ENCODE measurements around the gene UNKL.

Gene UNKL

GRCh38 chr16:1450218-1450617 is 35.7 kb upstream of the UNKL start:
- H3K79me2 ChIP-seq: no peaks in the 10 kb centered on the region
- TF ChIP-seq CTCF (IDR thresholded peaks at IDR 0.05): no peak
- H3K9ac ChIP-seq: no peak overlapping the region
- H3K4me1 ChIP-seq: no peaks in the 10 kb centered on the region
- no peak overlapping the region for H2AFZ ChIP-seq
- H3K9me3 ChIP-seq (ENCODE audit: control insufficient read depth, low read length): no peaks in the 10 kb centered on the region
- H3K36me3 ChIP-seq (ENCODE audit: control insufficient read depth, insufficient read depth, low read length): no peaks in the 10 kb centered on the region
- H3K27ac ChIP-seq: no peak overlapping the region
- no peak overlapping the region for H3K4me2 ChIP-seq (ENCODE audit: low read length)
- no peaks in the 10 kb centered on the region for H3K27me3 ChIP-seq (ENCODE audit: control insufficient read depth, insufficient read depth, low read length)
- H3K4me3 ChIP-seq (ENCODE audit: low read depth, low read length): no peak overlapping the region

GRCh38 chr16:1449201-1449788 is 34.8 kb upstream of the UNKL start:
- Histone ChIP-seq H3K27me3 (ENCODE audit: control insufficient read depth, insufficient read depth, low read length) (no peaks in the 10 kb centered on the region), H3K4me2 (ENCODE audit: low read length) (no peak overlapping the region), H3K4me3 (ENCODE audit: low read depth, low read length) (no peak overlapping the region), H3K79me2 (no peaks in the 10 kb centered on the region), H2AFZ (no peak overlapping the region), H3K9me3 (ENCODE audit: control insufficient read depth, low read length) (no peaks in the 10 kb centered on the region), H3K4me1 (no peaks in the 10 kb centered on the region), H3K9ac (no peak overlapping the region), H3K27ac (no peak overlapping the region), H3K36me3 (ENCODE audit: control insufficient read depth, insufficient read depth, low read length) (no peaks in the 10 kb centered on the region)
- no peak for TF ChIP-seq CTCF (IDR thresholded peaks at IDR 0.05)

- H3K27ac ChIP-seq: no peak overlapping the region
- H2AFZ ChIP-seq: no peak overlapping the region
- H3K79me2 ChIP-seq: no peaks in the 10 kb centered on the region
- H3K27me3 ChIP-seq (ENCODE audit: control insufficient read depth, insufficient read depth, low read length): no peaks in the 10 kb centered on the region
- H3K9me3 ChIP-seq (ENCODE audit: control insufficient read depth, low read length): no peaks in the 10 kb centered on the region
- no peak overlapping the region for H3K9ac ChIP-seq
- no peaks in the 10 kb centered on the region for H3K4me1 ChIP-seq
- TF ChIP-seq CTCF (IDR thresholded peaks at IDR 0.05): no peak
- no peak overlapping the region for H3K4me3 ChIP-seq (ENCODE audit: low read depth, low read length)
- H3K36me3 ChIP-seq (ENCODE audit: control insufficient read depth, insufficient read depth, low read length): no peaks in the 10 kb centered on the region
- H3K4me2 ChIP-seq (ENCODE audit: low read length): no peak overlapping the region
These were observed 34.1 kb upstream of the UNKL start for GRCh38 chr16:1448536-1449116.

GRCh38 chr16:1447965-1448364 is 33.5 kb upstream of the UNKL start:
- Histone ChIP-seq H3K4me3 (ENCODE audit: low read depth, low read length) (no peak overlapping the region), H2AFZ (no peak overlapping the region), H3K27ac (no peak overlapping the region), H3K4me2 (ENCODE audit: low read length) (no peak overlapping the region), H3K79me2 (no peaks in the 10 kb centered on the region), H3K4me1 (no peaks in the 10 kb centered on the region), H3K9ac (no peak overlapping the region), H3K9me3 (ENCODE audit: control insufficient read depth, low read length) (no peaks in the 10 kb centered on the region), H3K27me3 (ENCODE audit: control insufficient read depth, insufficient read depth, low read length) (no peaks in the 10 kb centered on the region), H3K36me3 (ENCODE audit: control insufficient read depth, insufficient read depth, low read length) (no peaks in the 10 kb centered on the region)
- no peak for TF ChIP-seq CTCF (IDR thresholded peaks at IDR 0.05)

Measured in parathyroid adenoma (tissue), 2 donors.